ENCODE results near the gene SCUBE1. TPM values are rescaled to one million over a fixed set of nuclear protein-coding genes. Genes with fewer than 3 reads are reported as not detected.

The SCUBE1 gene
- total RNA-seq, 2 experiments from 2014 or later: 0.08 to 0.23 TPM

DNA sequence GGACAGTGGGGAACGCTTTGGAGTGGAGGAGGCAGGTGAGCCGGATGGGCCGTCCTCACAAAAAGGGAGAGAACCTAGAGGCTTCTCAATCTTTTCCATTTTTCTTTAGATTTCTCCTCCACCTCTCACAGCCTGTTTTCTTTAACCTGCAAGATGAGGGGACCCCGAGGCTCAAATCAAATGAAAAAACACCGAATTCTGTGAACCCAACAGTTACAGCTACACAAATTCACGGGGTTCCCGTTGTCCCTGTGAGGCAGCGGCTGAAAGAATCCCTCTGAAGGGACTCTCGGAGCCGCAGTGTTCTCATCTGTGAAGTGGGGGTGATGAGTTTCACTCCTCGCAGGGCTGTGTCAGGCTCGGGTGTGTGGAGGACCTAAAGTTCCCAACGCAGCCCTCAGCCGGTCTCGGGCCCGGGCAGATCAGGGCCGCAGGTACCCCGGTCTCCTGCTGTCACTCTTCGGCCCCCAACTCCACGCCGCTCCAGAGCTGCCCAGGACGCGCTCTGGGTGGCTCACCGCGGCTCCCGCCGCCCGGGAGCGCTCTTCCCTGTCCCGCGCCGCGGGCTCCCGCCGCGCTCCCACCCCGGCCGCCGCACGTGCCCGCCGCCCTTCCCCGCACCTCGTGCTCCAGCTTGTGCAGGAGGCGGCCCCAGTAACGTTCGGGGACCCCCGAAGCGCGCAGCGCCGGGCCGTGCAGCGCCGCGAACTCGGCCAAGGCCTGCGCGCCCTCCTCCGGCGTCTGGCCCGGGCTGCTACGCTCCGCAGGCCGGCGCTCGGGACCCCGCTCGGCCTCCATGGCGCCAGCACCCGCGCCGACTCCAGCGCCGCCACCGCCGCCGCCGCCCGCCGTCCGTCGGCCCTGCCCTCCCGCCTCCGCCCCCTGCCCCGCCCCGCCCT is 156.7 kb downstream of the SCUBE1 start, which contains the start of gene TTLL12:
Gene TTLL12, minus strand, starts transcription at position 863 of the 899 bp plus-strand sequence. Its CDS starts 65 bp downstream, at position 798.
- H3K9me3 Mint-ChIP-seq: peaks cover 2% of the 10 kb centered on the region
- H3K27me3 Mint-ChIP-seq: no peaks in the 10 kb centered on the region
- peaks cover 14% of the 10 kb centered on the region for H3K4me1 Mint-ChIP-seq
- peak within 1 kb of the TSS; percentile 93 for H3K27ac Mint-ChIP-seq
- H3K4me3 Mint-ChIP-seq: peak within 1 kb of the TSS; percentile 89
- peaks cover 18% of the 10 kb centered on the region for H3K36me3 Mint-ChIP-seq
- DNase-seq: peak; percentile 71

DNA sequence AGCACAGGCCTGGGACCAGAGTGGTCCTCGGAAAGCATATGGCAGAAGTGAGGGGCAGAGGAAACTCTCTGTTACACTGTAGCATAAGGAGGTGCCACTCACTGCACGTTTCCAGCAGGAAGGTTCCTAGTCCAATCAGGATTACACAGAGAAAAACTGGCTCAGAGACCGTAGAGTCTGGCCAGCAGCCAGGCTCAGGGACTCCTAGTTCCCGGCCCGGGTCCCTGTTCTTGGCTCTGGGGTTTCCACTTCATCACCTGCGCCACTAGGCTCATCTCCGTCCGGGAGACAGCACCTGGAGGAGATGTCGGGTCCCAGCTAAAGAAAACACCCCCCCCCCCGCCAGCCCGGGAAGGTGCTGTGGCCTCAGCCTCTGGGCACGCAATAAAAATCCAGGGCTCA is 157.3 kb downstream of the SCUBE1 start:
- Mint-ChIP-seq H3K36me3 (peaks cover 20% of the 10 kb centered on the region), H3K27ac (peak overlapping the region; percentile 51), H3K4me1 (peaks cover 14% of the 10 kb centered on the region), H3K9me3 (no peaks in the 10 kb centered on the region), H3K4me3 (peak overlapping the region; percentile 85), H3K27me3 (no peaks in the 10 kb centered on the region)
- no peak for DNase-seq

DNA sequence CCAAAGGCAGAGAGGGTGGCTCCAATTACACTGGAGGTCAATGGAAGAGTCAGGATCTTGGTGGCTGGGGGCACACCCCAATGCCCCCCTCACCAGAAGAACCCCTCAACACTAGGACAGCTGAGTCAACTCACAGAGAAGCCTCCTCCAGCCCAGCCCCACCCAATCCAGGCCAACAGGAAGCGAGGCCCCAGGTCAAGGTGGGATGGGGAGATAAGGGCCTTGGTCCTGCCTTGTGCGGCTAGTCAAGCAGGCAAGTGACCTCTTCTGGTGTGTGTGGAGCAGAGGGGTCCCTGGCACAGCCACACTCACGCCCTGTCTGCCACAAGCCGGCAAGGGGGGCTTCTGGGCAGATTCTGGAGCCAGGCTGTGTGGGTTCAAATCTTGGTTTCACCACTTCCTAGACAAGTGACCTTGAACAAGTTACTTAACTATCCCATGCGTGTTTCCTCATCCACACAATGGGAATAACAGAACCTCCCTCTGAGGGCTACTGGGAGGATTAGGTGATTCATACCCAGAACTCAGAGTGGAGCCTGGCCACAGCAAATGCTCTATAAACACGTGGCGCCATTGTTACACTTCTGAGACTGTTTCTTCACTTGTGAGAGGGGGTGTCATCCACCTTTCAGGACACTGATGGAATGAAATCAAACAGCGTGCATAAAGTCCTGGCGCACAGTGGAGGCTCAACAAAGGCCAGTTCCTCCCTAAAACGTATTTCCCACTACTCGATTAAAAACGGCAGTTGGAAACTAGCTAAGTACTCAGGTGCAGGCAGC is 159.5 kb downstream of the SCUBE1 start:
- Mint-ChIP-seq H3K4me1 (peaks cover 14% of the 10 kb centered on the region), H3K27me3 (no peaks in the 10 kb centered on the region), H3K9me3 (no peaks in the 10 kb centered on the region), H3K27ac (no peak overlapping the region), H3K4me3 (no peak overlapping the region), H3K36me3 (peaks cover 34% of the 10 kb centered on the region)
- DNase-seq: no peak

DNA sequence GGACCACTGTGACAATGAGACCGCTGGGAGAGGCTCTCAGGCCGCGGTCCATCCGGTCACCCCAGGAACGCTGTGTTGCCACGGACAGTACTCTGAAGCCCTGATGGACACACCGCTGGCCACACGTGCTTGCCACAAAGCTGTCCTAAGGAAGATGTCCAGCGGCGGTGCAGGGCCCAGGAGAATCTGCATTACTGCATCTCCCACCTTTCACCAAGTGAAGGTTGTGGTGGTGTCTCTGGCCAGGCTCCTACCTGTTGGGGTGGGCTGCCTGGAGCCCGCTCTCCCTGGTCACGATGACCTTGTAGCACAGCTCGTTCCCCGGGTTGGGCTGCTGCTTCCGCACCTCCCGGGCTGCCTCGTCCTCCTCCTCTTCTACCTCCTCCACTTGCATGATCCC is 160.4 kb downstream of the SCUBE1 start:
- no peak for DNase-seq
- no peak overlapping the region for H3K4me3 Mint-ChIP-seq
- peaks cover 39% of the 10 kb centered on the region for H3K36me3 Mint-ChIP-seq
- no peaks in the 10 kb centered on the region for H3K9me3 Mint-ChIP-seq
- no peak overlapping the region for H3K27ac Mint-ChIP-seq
- H3K4me1 Mint-ChIP-seq: peaks cover 14% of the 10 kb centered on the region
- H3K27me3 Mint-ChIP-seq: no peaks in the 10 kb centered on the region

DNA sequence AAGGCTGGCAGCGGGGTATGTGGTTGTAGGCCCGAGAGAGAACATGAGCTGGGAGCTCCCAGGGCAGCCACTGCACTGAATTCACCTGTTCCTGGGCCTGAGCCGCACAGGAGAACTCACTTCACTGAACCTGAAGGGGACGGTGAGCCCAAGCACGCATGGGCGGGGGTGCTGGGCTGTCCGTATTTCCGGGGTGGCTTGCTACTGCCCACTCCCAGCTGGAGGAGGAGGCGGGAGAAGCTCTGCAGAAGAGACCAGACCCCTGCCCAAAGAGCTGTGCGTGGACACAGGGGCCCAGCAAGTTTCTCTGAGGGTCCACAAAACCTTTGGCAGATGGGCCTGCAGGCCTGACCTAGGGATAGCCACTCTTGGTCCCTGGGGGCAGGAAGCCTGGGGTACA is 161.1 kb downstream of the SCUBE1 start:
- DNase-seq: no peak
- no peak overlapping the region for H3K27ac Mint-ChIP-seq
- H3K36me3 Mint-ChIP-seq: peaks cover 43% of the 10 kb centered on the region
- H3K4me3 Mint-ChIP-seq: no peak overlapping the region
- peaks cover 14% of the 10 kb centered on the region for H3K4me1 Mint-ChIP-seq
- H3K27me3 Mint-ChIP-seq: no peaks in the 10 kb centered on the region
- no peaks in the 10 kb centered on the region for H3K9me3 Mint-ChIP-seq

DNA sequence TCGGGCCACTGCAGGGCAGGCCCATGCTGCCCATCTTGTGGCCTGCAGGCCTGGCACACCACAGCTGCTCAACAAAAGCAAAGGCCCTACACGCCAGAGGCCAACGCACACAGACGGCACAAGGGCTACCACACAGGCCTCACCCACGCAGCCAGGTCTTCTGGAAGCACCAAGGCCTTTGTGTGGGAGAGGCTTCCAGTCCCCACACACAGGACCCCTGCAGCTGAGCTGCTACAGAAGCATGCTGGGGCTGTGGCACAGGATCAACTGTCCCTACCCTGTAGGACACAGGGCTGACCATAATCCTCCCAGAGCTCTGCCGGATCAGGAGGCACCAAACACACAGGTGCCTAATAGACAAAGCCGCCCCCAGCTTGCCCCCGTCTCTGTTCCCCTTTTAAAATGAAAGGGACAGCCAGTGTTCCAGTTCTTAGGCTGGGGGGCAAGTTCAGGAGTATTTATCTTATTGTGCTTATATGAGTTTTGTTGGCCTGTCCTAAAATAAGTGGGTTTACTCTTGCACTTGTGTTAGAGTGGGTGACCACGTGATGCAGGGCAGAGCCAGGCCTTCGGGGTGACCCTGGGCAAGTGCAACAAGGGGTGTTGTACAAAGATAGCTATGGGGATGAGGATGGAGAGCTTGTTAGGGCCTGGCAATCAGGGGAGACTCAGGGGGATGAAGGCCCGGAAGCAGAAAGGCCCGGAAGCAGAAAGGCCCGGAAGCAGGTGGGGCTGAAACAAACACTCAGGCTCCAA is 161.7 kb downstream of the SCUBE1 start:
- H3K4me3 Mint-ChIP-seq: no peak overlapping the region
- no peaks in the 10 kb centered on the region for H3K9me3 Mint-ChIP-seq
- H3K27ac Mint-ChIP-seq: no peak overlapping the region
- peaks cover 43% of the 10 kb centered on the region for H3K36me3 Mint-ChIP-seq
- H3K27me3 Mint-ChIP-seq: no peaks in the 10 kb centered on the region
- DNase-seq: no peak
- peaks cover 14% of the 10 kb centered on the region for H3K4me1 Mint-ChIP-seq

DNA sequence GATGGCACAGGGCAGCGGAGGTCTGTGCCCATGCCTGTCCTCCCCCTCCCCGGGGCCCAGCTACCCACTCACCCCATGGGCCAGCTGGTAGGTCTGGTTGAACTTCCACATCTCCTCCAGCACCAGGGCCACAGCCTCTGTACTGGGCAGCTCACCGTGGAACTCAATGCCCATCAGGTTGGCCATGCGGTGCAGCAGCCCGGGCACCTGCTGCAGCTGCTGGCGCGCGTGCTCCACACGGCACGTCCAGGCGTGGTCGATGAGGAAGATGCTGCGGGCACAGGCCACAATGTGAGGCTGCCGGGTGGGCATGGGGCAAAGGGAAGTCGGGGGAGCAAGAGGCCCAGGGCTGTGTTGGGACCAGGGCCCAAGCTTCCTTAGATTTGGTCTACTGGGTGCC is 162.5 kb downstream of the SCUBE1 start:
- Mint-ChIP-seq H3K4me1 (peaks cover 14% of the 10 kb centered on the region), H3K27ac (no peak overlapping the region), H3K4me3 (no peak overlapping the region)

DNA sequence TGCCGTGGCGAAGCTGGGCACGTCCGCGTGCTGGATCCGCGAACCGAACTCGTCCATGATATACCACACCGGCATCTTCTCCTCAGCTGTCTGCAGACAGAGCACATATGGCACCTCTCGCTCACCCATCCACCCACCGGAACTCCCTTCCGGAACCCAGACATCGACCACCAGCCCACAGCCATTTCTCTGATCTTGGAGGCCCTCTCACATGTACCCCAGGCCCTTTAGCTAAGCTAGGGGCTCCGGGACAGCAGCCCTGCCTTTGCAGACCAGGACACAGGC is 163.3 kb downstream of the SCUBE1 start:
- Mint-ChIP-seq H3K9me3 (no peaks in the 10 kb centered on the region), H3K27ac (no peak overlapping the region), H3K27me3 (no peaks in the 10 kb centered on the region), H3K4me1 (peaks cover 9% of the 10 kb centered on the region), H3K36me3 (peaks cover 45% of the 10 kb centered on the region), H3K4me3 (no peak overlapping the region)
- DNase-seq: no peak

More for the DNA sequence above, 162.5 kb downstream of the SCUBE1 start:
- Mint-ChIP-seq H3K27me3 (no peaks in the 10 kb centered on the region), H3K36me3 (peaks cover 48% of the 10 kb centered on the region), H3K9me3 (no peaks in the 10 kb centered on the region)
- no peak for DNase-seq

DNA sequence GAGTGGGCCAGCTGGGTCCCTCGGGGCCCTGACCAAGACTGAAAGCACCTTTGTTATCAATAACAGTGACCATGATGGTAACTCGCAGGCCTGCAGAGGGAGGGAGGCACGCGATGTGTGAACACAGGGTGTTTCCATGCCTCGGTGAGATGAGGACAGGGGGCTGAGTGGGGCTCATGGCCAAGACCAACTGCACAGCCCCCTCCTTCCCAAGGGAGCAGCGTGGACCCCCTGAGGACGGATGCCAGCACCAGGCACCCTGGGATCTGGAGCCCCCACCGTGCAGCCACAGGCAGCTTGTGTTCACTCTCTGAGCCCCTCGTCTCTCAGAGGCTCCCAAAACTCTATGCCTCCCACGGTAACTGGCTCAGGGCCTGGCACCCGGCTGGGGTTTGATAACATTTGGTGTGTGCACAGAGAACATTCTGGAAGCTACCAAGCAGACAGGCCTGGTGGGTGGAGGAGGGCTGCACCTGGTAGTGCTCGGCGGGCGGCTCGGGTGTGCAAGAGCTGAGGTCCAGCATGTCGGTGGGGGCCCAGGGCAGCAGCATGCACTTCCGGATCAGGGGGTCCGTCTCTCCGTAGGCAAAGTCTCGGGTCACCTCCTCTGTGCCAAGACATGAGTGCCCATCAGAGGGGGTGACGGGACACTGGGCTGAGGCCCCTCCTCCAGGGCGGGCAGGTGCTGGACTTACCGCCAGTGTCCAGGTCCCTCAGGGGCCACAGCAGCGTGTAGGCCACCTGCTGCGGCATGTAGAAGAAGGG is 163.8 kb downstream of the SCUBE1 start:
- H3K4me3 Mint-ChIP-seq: no peak overlapping the region
- H3K36me3 Mint-ChIP-seq: peaks cover 40% of the 10 kb centered on the region
- DNase-seq: no peak
- peaks cover 4% of the 10 kb centered on the region for H3K4me1 Mint-ChIP-seq
- H3K27me3 Mint-ChIP-seq: no peaks in the 10 kb centered on the region
- no peaks in the 10 kb centered on the region for H3K9me3 Mint-ChIP-seq
- no peak overlapping the region for H3K27ac Mint-ChIP-seq

DNA sequence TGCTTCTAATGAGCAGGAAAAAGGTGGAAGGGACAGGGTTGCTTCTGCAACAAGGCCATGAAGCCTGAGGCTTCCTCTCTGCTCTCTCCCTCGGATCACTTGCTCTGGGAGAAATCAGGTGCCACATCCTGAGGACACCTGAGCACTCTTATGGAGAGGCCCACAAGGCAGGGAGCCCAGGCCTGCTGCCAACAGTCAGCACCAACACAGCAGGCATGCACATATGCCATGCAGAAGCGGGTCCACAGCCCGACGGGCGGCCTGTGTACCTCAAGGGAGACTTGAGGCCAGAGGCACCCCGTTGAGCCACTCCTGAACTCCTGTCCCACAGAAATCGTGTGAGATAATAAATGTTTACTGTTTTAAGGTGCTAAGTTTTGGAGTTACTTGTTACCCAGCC is 165.7 kb downstream of the SCUBE1 start:
- H3K9me3 Mint-ChIP-seq: no peaks in the 10 kb centered on the region
- H3K27me3 Mint-ChIP-seq: no peaks in the 10 kb centered on the region
- DNase-seq: no peak
- peaks cover 39% of the 10 kb centered on the region for H3K36me3 Mint-ChIP-seq
- H3K4me1 Mint-ChIP-seq: no peaks in the 10 kb centered on the region
- no peak overlapping the region for H3K27ac Mint-ChIP-seq
- H3K4me3 Mint-ChIP-seq: no peak overlapping the region

DNA sequence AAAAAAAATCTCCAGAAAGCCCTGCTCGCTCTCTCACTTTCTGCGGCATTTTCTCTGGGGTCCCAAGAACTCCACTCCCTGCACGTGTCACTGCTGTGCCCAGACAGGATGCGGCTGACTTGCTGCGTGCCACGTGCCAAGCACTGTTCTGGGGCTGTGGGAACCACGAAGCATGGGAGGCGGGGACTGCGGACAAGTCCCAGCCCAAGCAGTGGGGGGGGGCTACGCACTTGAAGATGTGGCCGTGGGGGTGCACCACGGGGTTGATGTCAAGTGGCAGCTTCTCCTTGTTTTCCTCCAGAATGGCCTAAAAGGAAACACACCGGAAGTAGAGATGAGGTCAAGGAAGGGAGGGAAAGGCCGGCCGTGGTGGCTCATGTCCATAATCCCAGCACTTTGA is 167.1 kb downstream of the SCUBE1 start:
- H3K27ac Mint-ChIP-seq: no peak overlapping the region
- no peak for DNase-seq
- H3K4me1 Mint-ChIP-seq: no peaks in the 10 kb centered on the region
- peaks cover 37% of the 10 kb centered on the region for H3K36me3 Mint-ChIP-seq
- no peaks in the 10 kb centered on the region for H3K27me3 Mint-ChIP-seq
- H3K9me3 Mint-ChIP-seq: no peaks in the 10 kb centered on the region
- H3K4me3 Mint-ChIP-seq: no peak overlapping the region

DNA sequence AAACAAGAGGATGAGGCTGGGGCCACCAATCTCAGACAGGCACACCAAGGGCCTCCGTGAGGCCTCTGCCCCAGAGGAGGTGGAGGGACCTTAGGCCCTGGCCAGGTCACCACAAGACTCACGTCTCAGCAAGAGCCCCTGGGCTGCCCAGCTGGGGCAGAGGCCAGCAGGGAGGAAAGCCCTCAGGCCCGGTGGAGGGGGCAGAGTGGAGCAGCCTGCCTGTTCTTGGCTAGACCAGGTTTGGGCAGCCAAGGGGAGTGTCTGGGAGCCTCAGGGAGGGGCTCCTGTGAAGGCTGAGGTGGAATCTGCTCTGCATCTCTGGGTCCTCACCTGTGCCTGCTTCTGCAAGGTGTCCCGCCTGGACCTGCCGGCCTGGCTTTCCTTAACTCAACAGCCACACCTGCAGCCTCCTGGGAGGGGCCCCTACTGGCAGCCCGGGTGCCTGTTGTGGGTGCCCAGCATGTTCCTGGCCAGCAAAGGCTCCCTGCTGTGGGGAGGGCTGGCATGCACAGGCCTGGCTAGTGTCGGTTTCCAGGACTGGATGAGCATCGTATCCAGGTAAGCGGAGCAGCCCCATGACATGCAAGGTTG is 168.1 kb downstream of the SCUBE1 start:
- H3K4me3 Mint-ChIP-seq: no peak overlapping the region
- no peak overlapping the region for H3K27ac Mint-ChIP-seq
- no peaks in the 10 kb centered on the region for H3K9me3 Mint-ChIP-seq
- no peaks in the 10 kb centered on the region for H3K4me1 Mint-ChIP-seq
- DNase-seq: no peak
- peaks cover 34% of the 10 kb centered on the region for H3K36me3 Mint-ChIP-seq
- no peaks in the 10 kb centered on the region for H3K27me3 Mint-ChIP-seq

DNA sequence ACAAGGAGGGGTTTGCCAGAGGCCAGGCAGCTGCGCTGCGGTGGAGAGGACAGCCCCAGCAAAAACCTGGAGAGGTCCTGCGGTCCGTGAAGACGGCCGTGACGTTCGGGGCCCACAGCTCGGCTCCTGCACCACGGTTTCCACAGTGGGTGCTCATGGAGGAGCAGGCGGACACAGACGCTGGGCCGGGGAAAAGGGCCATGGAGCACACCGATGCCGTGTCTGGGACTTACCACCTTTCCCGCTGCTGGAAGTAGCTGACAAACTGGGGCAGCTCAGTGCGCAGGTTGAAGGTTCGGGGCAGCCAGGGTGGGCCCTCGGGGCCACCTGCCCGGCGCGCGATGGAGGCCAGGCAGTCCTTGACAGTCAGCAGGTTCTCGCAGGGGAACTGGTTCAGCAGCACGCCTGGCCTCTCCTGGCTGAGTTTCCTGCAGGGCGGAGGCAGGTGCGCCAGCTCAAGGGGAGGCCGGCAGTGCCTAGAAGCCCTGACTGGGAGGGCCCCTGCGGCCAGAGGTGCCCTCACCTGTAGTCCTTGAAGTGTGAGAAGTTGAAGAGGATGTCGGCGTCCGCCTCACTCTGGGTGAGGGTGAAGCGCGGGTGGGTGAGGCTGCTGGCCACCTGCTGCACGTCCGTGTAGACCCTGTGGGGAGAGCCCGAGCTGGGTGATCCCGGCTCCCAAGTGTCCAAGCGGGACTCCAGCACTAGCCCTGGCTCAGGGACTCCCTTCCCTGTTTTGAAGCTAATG is 169.0 kb downstream of the SCUBE1 start:
- no peaks in the 10 kb centered on the region for H3K27me3 Mint-ChIP-seq
- H3K4me3 Mint-ChIP-seq: no peak overlapping the region
- DNase-seq: no peak
- H3K27ac Mint-ChIP-seq: no peak overlapping the region
- H3K36me3 Mint-ChIP-seq: peaks cover 27% of the 10 kb centered on the region
- H3K4me1 Mint-ChIP-seq: no peaks in the 10 kb centered on the region
- H3K9me3 Mint-ChIP-seq: no peaks in the 10 kb centered on the region

DNA sequence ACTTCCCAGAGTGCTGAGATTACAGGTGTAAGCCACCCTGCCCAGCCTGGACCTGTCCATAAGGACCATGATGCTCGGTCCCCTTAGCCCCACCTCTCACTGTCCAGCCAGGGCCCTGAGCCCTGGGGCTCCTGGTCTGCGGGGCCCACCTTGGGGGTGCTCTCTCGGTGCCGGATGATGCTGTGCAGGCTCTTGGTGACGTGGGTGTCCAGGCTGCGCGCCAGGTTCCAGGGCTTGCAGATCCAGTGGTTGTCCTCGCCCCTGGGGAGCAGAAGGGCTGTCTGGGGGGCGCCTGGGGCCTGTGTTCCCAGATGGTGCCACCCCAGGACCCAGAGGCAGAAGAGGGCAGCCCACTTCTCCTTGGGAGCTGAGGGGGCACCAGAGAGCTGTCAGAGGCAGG is 169.6 kb downstream of the SCUBE1 start:
- DNase-seq: no peak
- Mint-ChIP-seq H3K4me1 (no peaks in the 10 kb centered on the region), H3K27ac (no peak overlapping the region), H3K9me3 (no peaks in the 10 kb centered on the region), H3K27me3 (no peaks in the 10 kb centered on the region), H3K36me3 (peaks cover 21% of the 10 kb centered on the region), H3K4me3 (no peak overlapping the region)

All from activated naive CD8-positive, alpha-beta T cell treated with anti-CD3 and anti-CD28 coated beads for 36 hours (primary cell).